GM18517 (cell line): ENCODE results near the gene TMEM100.
"Not testable (repeated sequence)": the region's sequence is repeated elsewhere in the genome, so short reads cannot be mapped to it uniquely, and the experiment has no call there.

Experiments
- ATAC-seq: cut with Tn5 transposase; IDR thresholded peaks from one replicate; pipeline ENCODE4 v1.9.1; 2021; ENCODE audit warnings: mild to moderate bottlenecking, moderate library complexity; ENCODE audit not compliant: unreplicated experiment

The TMEM100 gene

DNA sequence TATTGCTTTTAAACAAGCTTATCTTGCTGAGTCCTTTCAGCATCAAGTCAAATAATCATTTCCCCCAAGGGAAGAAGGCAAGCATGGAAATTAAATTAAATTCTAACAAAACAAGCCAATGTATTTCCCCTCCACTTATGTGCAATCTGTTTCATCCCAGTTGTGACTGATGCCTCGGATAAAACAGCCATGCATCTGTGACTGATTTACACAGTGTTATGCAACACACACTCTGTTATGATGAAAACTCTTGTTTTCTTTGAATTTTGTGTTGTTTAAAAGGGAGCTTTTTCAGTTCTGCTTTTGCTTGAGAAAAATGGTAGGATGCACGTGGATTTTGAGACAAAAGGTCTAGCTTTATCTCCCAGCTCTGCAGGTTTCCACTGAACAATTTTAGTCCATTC, 32.6 kb downstream of the TMEM100 start:
- ATAC-seq, result no peak

DNA sequence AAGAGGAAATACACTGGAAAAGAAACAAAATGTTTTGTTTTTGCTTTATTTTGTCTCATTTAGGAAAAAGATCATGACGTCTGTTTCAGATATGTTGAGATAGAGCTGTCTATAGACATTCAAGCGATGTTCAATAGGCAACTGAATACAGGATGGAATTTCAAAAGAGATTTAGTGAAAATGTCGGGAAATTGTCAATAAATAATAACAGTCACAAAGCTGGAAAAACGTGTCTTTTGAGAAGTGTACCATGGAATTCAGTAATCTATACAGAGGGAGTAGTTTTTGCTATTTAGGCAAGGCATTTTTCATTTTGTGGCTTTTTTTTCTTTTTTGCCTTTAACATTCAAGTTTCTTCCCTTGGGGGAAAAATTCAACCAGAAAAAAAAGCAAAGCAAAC, 33.0 kb downstream of the TMEM100 start:
- no peak for ATAC-seq

DNA sequence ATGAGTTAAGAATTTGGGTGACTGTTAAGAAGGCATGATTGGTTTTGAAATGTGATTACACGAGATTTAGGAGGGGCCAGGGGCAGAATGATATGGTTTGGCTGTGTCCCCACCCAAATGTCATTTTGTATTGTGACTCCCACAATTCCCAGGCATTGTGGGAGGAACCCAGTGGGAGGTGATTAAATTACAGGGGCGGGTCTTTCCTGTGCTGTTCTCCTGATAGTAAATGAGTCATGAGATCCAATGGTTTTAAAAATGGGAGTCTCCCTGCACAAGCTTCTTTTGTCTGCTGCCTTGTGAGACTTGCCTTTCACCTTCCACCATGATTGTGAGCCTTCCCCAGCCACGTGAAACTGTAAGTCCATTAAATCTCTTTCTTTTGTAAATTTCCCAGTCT, 34.6 kb downstream of the TMEM100 start:
- no peak for ATAC-seq

DNA sequence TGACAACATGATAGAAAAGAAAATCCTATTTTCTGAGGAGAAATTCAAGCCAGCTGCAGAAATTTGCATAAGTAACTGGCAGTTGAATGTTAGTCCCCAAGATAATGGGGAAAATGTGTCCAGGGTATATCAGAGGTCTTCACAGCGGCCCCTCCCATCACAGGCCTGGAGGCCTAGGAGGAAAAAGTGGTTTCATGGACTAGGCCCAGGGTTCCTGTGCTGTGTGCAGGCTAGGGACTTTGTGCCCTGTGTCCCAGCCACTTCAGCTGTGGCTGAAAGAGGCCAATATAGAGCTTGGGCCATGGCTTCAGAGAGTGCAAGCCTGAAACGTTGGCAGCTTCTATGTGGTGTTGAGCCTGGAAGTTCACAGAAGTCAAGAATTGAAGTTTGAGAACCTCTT, 35.6 kb downstream of the TMEM100 start:
- ATAC-seq, result no peak

DNA sequence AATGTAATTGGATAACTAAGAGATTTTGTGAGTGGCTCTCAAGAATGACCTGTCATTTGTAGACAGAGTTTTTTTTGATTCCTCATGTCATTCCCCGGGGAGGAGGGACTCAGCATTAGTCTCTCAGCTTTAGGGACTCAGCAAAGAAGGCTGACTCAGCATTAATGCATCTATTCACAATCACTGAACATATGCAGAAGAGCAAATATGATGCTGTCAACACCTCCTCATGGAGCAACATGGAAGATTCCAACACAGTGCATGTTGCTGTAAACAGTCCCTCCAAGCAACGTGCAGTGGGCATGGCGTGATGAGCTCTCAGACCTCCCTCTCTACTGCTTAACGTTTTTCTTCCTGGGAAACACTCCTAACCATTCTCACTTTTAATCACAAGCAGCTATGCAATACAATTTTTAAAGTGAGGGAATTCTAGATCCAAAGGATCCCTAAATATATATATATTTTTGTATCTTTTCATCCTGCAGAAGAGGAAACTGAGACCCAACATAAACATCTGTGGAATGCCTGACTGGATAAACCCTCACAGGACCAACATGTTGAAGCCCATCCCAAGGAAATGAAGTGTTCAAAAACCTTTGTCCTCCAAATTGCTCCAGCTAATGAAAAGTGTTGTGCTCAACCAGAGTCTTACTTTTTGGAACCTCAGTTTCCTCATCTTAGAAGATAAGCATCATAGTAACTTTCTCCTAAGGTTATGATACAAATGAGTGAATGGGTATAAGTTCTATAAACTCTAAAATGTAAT, 38.9 kb downstream of the TMEM100 start:
- ATAC-seq, result no peak

DNA sequence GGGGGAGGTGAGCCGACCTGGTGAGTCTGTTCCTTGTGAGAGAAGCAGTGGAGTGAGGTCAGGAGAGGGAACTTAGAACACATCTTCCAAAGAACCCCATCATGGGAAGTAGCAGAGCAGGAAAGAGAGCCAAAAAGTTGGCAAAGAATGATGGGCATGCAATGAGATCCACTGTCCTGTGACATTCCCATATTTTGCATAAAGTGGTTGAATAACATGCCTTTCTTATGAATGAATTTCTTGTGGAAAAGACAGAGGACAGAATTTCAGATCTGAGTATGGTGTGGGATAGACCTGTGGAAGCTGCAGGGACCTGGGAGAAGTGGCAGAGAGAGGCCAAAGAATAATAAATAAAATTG, 41.3 kb downstream of the TMEM100 start:
- ATAC-seq, result no peak

DNA sequence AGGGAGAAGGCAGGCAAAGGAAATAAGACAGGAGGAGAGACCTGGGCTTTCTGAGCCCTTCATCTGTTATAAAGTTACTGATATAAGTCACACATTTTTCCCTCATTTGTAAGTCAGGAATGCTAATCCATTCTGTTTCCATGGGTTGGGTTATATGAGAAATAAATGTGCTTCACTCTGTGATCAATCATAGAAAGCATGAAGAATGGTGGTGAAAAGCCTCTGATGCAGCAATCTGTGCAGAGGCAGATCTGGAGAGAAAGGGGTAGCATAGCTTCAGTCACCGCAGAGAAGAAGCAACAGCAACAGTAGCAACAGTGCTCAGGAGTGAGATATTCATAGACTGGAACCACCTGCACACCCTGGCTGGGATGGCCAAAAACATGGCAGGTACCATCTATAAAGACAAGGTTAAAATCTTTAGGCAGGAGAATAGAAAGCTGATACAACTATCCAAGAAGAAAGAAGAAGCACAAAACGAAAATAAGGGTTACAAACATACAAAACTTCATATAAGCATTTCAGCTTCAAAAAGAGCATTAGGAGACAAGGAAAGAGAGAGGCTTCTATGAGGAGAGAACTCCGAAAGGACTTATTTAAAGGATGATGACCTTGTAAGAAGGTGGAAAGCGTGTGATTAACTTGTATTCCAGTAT, 41.9 kb downstream of the TMEM100 start:
- ATAC-seq, result no peak

DNA sequence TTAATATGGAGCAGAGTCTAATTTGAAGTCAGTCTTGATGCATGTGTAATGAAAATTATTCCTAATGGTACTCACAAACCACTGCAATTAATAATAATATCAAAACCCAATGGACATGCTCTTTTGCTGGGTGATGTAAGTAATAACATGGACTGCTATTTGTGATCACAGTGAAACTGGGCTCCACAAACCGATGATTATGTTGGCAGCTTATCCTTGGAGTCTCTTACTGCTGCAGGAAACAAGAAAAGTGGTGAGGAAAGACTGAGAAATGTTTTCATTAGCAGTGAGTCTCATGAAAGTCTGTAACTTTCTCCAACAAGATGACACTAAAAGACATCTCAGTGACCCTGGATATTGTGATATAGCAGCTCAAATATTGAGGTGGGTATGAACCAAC, 45.2 kb downstream of the TMEM100 start:
- no peak for ATAC-seq

DNA sequence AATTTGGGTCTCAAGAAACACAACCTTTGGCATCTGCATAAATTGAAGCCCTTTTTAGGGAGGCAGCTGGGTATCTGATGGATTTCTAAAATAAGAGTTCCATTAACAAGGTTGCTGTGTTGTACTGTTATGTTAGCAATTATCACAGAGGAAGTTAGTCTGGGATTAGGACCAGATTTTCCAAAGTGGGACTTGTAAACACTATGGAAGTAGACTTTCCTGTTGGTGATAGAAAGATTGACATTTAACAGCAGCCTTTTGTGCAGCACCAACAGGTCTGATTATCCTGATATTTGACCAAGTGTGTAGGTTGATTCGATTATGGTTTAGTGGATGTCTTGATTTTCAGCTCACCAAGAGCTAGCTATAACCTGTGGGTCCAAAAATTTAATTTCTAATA, 46.4 kb downstream of the TMEM100 start:
- ATAC-seq, result no peak

DNA sequence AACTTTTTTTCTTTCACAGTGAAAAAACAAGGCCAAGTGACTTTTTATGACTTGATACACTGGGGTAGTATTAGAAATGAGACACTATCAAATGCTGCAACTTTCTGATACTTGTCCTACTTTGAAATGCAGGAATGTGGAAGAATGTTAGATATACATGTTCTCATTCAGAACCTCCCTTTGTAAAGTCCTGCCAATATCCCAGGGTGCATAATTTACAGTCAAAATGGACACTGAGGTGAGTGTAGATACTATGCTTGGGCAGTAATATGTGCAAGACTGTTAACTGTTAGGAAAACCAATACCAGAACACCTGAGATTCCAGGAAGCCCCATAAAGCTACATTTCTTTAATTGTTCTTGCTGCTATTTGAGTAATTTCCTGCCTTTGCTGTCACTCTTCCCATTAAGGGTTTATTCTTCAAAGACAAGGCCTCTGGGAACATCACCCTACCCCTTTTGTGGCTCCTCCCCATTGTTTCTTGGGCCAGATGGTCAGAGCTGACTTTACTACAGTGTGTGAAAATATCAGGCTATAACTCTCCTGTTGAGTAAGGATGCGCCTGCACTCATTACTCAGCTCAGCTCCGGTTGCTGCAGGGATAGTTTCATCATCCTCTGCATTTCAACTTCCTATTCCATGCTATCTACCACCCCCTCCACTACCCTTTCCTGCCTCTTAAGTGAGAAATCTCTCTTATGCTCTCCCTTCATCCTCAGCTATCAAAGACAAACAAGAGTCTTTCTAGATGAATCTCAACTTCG, 48.7 kb downstream of the TMEM100 start:
- ATAC-seq, result no peak

DNA sequence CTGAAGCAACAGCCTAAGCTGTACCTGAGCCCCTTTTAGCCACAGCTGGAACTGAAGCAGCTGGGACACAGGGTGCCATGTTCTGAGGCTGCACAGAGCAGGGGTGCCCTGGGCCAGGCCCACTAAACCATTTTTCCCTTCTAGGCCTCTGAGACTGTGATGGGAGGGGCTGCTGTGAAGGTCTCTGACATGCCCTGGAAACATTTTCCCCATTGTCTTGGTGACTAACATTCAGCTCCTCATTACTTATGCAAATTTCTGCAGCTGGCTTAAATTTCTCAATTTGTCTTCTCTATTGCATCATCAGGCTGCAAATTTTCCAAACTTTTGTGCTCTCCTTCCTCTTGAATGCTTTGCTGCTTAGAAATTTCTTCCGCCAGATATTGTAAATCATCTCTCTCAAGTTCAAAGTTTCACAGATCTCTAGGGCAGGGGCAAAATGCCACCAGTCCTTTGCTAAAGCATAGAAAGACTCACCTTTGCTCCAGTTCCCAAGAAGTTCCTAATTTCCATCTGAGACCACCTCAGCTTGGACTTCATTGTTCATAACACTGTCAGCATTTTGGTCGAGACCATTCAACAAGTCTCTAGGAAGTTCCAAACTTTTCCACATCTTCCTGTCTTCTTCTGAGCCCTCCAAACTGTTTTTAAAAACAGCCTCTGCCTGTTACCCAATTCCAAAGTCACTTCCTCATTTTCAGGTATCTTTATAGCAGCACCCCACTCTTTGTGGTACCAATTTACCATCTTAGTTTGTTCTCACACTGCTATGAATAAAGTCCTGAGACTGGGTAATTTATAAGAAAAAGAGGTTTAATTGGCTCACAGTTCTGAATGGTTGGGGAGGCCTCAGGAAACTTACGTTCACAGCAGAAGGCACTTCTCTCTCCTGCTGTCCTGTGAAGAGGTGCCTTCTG, 49.8 kb downstream of the TMEM100 start:
- ATAC-seq, result no peak

DNA sequence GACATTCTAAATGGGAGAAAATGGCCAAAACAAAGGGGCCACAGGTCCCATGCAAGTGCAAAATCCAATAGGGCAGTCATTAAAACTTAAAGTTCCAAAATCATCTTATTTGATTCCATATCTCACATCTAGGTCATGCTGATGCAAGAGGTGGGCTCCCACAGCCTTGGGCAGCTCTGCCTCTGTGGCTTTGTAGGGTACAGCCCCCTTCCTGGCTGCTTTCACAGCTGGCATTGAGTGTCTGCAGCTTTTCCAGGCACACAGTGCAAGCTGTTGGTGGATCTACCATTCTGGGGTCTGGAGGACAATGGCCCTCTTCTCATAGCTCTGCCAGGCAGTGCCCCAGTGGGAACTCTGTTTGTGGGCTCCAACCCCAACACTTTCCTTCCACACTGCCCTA, 50.7 kb downstream of the TMEM100 start:
- not testable (repeated sequence) for ATAC-seq
